ENCODE data around the gene CIB4.

The CIB4 gene

DNA sequence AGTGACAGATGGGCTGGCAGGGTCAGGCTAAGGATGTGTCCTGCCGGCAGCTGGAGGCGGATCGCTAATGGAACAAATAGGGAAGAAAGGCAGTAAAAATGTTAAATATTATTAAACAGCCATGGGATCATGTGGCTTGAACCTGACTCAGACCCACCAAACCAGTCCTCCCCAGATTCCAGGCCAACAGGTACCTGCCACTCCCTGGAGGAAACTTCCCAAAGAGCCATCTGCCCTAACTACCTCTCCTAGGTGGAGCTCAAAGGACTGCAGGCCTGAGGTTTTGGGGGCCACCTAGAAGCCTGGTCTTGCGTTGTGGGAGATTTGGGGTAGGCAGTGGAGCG, 34.3 kb downstream of the CIB4 start:
- Histone ChIP-seq H3K9me3 (ENCODE audit: control insufficient read depth, insufficient read depth, low read length) (no peaks in the 10 kb centered on the region), H3K9ac (ENCODE audit: low read depth, low read length) (no peak overlapping the region), H3K27ac (ENCODE audit: low read depth, low read length) (no peak overlapping the region), H3K4me3 (ENCODE audit: low read depth, low read length) (no peak overlapping the region), H3K36me3 (ENCODE audit: control insufficient read depth, insufficient read depth, low read length) (no peaks in the 10 kb centered on the region), H3K27me3 (ENCODE audit: control insufficient read depth, insufficient read depth, low read length) (no peaks in the 10 kb centered on the region), H3K4me1 (ENCODE audit: control insufficient read depth, insufficient read depth, low read length) (peaks cover 3% of the 10 kb centered on the region)

DNA sequence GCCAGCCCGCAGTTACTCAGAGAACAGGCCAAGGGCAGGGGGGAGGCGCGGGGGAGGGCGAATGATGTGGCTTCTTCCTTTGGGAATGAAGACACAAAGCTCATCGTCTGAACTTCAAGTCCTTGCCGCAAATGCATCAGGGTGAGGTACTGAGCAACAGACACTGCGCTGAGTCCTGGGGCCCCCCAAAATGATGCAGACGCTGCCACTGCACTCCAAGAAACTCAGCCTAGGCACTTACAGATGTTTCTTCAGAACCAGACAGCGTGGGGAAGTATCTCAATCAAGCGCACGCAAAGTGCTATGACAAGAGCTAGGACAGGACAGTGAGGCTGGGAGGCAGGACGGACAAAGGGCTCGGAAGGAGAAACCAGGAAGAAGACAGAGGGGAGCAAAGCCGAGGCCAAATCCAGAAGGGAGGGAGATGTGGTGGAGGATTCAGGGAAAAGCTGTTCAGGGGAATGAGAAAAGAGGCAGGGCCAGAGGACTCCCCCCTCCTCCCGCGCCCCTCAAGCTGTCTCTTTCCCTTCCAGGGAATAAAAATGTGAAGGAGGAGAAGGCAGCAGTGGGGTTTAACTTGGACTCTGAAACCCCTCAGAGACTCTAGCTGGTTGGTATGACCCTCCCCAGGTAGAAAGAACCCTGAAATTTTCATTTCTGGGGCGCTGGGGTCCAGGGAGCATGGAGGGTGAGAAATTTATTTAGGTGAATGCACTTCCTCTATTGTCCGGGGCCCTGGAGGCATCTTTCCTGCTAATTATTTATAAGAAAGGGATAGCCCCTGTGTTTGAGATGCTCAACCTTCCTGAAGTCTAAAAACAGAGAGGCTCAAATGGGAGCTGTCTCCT, 34.9 kb downstream of the CIB4 start:
- no peaks in the 10 kb centered on the region for H3K36me3 ChIP-seq (ENCODE audit: control insufficient read depth, insufficient read depth, low read length)
- no peak overlapping the region for H3K9ac ChIP-seq (ENCODE audit: low read depth, low read length)
- H3K4me3 ChIP-seq (ENCODE audit: low read depth, low read length) = no peak overlapping the region
- no peaks in the 10 kb centered on the region for H3K27me3 ChIP-seq (ENCODE audit: control insufficient read depth, insufficient read depth, low read length)
- no peaks in the 10 kb centered on the region for H3K9me3 ChIP-seq (ENCODE audit: control insufficient read depth, insufficient read depth, low read length)
- no peak overlapping the region for H3K27ac ChIP-seq (ENCODE audit: low read depth, low read length)
- H3K4me1 ChIP-seq (ENCODE audit: control insufficient read depth, insufficient read depth, low read length) = peaks cover 3% of the 10 kb centered on the region

DNA sequence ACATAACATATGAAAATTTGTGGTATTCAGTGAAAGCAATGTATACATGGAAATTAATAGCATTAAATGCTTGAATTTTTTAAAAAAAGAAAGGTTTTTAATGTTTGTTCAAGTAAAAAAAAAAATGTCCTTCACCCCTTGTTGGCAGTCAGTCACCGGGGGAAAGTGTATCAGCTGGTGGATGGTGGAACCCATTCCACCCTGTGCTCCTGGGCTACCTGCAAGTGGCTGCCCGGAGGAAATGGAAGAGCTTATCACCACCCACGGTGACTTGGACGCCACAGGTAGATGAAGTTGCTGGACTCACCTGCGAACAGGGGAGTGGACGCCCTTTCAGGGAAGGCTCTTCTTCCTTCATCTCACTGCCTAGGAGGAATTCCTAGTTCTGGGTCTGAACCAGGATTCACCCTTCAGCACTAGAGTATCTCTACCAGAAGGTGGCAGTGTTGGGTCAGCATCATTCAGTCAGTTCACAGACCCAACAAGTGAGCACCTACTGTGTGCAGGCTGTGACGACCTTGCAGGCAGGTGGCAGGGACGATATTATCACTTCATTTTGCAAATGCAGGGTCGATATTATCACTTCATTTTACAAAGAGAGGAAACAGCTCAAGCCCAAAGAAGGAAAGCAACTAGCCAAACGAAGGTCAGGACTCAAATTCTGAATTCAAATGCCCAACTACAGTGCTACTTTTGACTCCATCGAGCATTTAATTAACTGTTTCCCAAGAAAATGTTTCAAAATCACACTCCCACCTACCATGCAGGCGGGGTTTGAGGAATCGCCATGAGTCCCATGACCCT, 35.8 kb downstream of the CIB4 start:
- Histone ChIP-seq H3K27ac (ENCODE audit: low read depth, low read length) (no peak overlapping the region), H3K36me3 (ENCODE audit: control insufficient read depth, insufficient read depth, low read length) (no peaks in the 10 kb centered on the region), H3K9ac (ENCODE audit: low read depth, low read length) (no peak overlapping the region), H3K9me3 (ENCODE audit: control insufficient read depth, insufficient read depth, low read length) (no peaks in the 10 kb centered on the region), H3K4me3 (ENCODE audit: low read depth, low read length) (no peak overlapping the region), H3K27me3 (ENCODE audit: control insufficient read depth, insufficient read depth, low read length) (no peaks in the 10 kb centered on the region), H3K4me1 (ENCODE audit: control insufficient read depth, insufficient read depth, low read length) (peaks cover 3% of the 10 kb centered on the region)

DNA sequence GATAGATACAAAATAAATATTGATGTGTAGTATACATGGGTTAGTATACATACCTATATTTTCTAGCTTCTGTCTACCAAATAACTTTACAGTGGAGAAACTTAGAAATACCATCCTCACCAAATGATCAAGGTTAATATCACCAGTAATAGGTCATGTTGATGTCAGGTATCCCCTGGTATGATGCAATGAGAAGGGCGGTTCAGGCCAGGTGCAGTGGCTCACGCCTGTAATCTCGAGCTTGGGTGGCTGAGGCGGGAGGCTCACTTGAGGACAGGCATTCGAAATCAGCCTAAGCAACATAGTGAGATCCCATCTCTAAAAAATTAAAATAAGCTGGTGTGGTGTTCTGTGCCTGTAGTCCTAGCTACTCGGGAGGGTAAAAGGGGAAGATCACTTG, 38.6 kb downstream of the CIB4 start:
- Histone ChIP-seq H3K27ac (ENCODE audit: low read depth, low read length) (no peak overlapping the region), H3K4me1 (ENCODE audit: control insufficient read depth, insufficient read depth, low read length) (no peaks in the 10 kb centered on the region), H3K9me3 (ENCODE audit: control insufficient read depth, insufficient read depth, low read length) (no peaks in the 10 kb centered on the region), H3K36me3 (ENCODE audit: control insufficient read depth, insufficient read depth, low read length) (no peaks in the 10 kb centered on the region), H3K27me3 (ENCODE audit: control insufficient read depth, insufficient read depth, low read length) (no peaks in the 10 kb centered on the region), H3K9ac (ENCODE audit: low read depth, low read length) (no peak overlapping the region), H3K4me3 (ENCODE audit: low read depth, low read length) (no peak overlapping the region)

DNA sequence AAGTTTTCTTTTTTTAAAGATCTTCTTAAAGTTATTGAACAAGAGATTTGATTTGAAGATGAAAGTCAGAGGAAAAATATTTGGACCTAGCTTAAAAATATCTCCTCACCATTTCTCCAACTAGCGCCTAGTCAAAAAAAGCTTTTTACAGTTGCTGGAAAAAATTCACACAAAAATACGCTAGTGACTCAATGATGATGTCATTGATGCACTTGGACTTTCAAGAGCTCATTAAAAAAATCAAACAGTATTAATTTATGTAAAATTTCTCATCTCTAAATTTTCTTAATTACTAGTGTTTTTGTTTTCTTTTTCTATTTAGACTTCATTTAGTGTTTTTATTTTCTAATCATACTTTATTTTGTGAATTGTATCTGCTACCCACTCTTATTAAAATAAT, 41.8 kb downstream of the CIB4 start:
- Histone ChIP-seq H3K27ac (ENCODE audit: low read depth, low read length) (no peak overlapping the region), H3K4me1 (ENCODE audit: control insufficient read depth, insufficient read depth, low read length) (peaks cover 5% of the 10 kb centered on the region; the same call in 1 of the 2 replicates), H3K9me3 (ENCODE audit: control insufficient read depth, insufficient read depth, low read length) (no peaks in the 10 kb centered on the region)

DNA sequence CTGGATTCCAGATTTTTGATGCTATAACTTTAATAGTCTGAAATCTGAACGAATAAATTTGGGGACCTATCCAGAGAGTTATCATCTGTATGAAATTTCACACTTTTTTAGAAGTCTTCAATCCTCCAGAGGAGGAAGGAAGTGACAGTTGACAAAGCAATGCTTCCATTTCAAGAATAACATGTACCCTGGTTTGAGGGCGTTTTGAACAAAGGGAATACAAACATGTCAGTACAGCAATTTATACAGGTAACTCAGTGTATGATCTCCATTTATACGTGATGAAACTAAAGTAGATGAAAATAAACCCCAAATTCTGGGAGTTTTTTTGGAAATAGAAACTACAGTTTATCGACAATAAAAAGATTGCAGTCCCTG, 42.2 kb downstream of the CIB4 start:
- H3K4me3 ChIP-seq (ENCODE audit: low read depth, low read length) = no peak overlapping the region
- no peaks in the 10 kb centered on the region for H3K27me3 ChIP-seq (ENCODE audit: control insufficient read depth, insufficient read depth, low read length)
- no peak overlapping the region for H3K27ac ChIP-seq (ENCODE audit: low read depth, low read length)
- H3K36me3 ChIP-seq (ENCODE audit: control insufficient read depth, insufficient read depth, low read length) = no peaks in the 10 kb centered on the region
- H3K4me1 ChIP-seq (ENCODE audit: control insufficient read depth, insufficient read depth, low read length) = peaks cover 5% of the 10 kb centered on the region; the same call in 1 of the 2 replicates
- no peak overlapping the region for H3K9ac ChIP-seq (ENCODE audit: low read depth, low read length)
- H3K9me3 ChIP-seq (ENCODE audit: control insufficient read depth, insufficient read depth, low read length) = no peaks in the 10 kb centered on the region

More for the DNA sequence above, 41.8 kb downstream of the CIB4 start:
- Histone ChIP-seq H3K27me3 (ENCODE audit: control insufficient read depth, insufficient read depth, low read length) (no peaks in the 10 kb centered on the region), H3K9ac (ENCODE audit: low read depth, low read length) (no peak overlapping the region), H3K4me3 (ENCODE audit: low read depth, low read length) (no peak overlapping the region), H3K36me3 (ENCODE audit: control insufficient read depth, insufficient read depth, low read length) (no peaks in the 10 kb centered on the region)

DNA sequence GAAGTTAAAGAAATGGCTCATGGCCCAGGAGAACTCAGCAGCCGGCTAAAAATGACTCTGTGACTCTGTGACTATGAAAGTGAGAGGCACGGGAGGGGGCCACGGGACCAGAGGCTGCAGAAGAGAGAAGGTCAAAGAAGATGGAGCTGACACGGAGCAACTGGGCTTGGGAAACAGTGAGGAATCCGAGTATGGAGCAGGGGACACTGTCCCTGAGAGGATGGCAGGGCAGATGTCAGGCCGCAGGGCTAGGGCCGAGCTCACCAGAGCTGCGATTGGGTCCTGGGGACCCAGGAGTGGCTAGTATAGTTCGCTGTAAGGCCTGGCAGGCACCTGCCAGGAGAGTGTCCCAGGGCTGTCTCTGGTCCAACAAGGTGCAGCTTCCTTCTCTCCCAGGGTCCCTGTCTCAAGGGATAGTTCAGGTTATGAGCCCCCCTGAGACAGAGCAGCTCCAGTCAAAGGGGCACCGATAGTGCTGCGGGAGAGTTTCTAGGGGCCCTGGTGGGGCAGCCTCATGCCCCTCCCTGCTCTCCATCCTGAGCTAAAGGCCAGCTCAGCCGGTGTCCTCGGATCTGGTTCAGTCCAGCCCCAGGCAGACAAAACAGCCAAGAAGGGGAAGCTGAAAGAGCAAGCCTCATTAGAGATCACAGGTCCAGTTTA, 42.7 kb downstream of the CIB4 start:
- Histone ChIP-seq H3K9ac (ENCODE audit: low read depth, low read length) (no peak overlapping the region), H3K4me3 (ENCODE audit: low read depth, low read length) (no peak overlapping the region), H3K27ac (ENCODE audit: low read depth, low read length) (no peak overlapping the region), H3K4me1 (ENCODE audit: control insufficient read depth, insufficient read depth, low read length) (peaks cover 5% of the 10 kb centered on the region; the same call in 1 of the 2 replicates), H3K27me3 (ENCODE audit: control insufficient read depth, insufficient read depth, low read length) (no peaks in the 10 kb centered on the region), H3K9me3 (ENCODE audit: control insufficient read depth, insufficient read depth, low read length) (no peaks in the 10 kb centered on the region), H3K36me3 (ENCODE audit: control insufficient read depth, insufficient read depth, low read length) (no peaks in the 10 kb centered on the region)

DNA sequence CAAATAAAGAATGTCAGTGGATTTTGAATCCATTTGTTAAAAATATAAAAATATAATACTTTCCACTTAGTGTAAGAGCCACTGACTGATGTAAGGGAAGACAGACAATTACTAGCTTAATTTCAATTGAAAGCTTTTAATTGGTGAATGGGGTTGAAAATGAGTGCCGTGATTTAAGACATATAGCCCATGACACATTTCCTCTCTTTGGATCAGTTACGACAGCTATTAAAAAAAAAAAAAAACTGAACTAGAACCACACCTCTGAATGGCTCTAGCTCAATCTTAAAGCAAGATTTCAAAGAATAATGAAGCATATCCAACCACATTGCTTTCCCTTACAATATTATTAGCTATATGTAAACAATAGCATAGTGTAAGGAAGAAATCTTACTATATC, 44.0 kb downstream of the CIB4 start:
- Histone ChIP-seq H3K27me3 (ENCODE audit: control insufficient read depth, insufficient read depth, low read length) (no peaks in the 10 kb centered on the region), H3K4me3 (ENCODE audit: low read depth, low read length) (no peak overlapping the region), H3K9me3 (ENCODE audit: control insufficient read depth, insufficient read depth, low read length) (no peaks in the 10 kb centered on the region), H3K27ac (ENCODE audit: low read depth, low read length) (no peak overlapping the region), H3K36me3 (ENCODE audit: control insufficient read depth, insufficient read depth, low read length) (no peaks in the 10 kb centered on the region), H3K4me1 (ENCODE audit: control insufficient read depth, insufficient read depth, low read length) (peaks cover 5% of the 10 kb centered on the region; the same call in 1 of the 2 replicates), H3K9ac (ENCODE audit: low read depth, low read length) (no peak overlapping the region)

DNA sequence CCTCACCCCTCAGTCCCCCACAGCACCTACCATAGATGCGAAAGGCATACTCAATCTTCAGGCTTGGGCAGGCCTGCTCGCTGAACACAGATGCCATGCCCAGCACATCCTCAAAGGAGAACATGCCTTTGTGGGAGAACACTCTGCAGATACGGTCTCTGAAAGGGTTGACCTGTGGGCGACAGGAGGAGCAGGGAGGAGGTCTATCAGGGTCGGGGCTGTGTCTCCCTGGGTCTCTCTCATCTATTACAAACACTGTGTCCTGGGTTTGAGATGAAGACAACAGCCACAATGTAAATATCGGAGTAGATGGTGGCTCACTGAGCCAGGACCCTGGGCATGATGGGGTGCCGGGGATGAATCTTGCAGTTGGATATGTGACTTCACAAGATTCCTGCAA, 46.0 kb downstream of the CIB4 start:
- Histone ChIP-seq H3K4me1 (ENCODE audit: control insufficient read depth, insufficient read depth, low read length) (peaks cover 5% of the 10 kb centered on the region; the same call in 1 of the 2 replicates), H3K27me3 (ENCODE audit: control insufficient read depth, insufficient read depth, low read length) (no peaks in the 10 kb centered on the region), H3K9ac (ENCODE audit: low read depth, low read length) (no peak overlapping the region), H3K4me3 (ENCODE audit: low read depth, low read length) (no peak overlapping the region), H3K27ac (ENCODE audit: low read depth, low read length) (no peak overlapping the region), H3K9me3 (ENCODE audit: control insufficient read depth, insufficient read depth, low read length) (no peaks in the 10 kb centered on the region), H3K36me3 (ENCODE audit: control insufficient read depth, insufficient read depth, low read length) (no peaks in the 10 kb centered on the region)

DNA sequence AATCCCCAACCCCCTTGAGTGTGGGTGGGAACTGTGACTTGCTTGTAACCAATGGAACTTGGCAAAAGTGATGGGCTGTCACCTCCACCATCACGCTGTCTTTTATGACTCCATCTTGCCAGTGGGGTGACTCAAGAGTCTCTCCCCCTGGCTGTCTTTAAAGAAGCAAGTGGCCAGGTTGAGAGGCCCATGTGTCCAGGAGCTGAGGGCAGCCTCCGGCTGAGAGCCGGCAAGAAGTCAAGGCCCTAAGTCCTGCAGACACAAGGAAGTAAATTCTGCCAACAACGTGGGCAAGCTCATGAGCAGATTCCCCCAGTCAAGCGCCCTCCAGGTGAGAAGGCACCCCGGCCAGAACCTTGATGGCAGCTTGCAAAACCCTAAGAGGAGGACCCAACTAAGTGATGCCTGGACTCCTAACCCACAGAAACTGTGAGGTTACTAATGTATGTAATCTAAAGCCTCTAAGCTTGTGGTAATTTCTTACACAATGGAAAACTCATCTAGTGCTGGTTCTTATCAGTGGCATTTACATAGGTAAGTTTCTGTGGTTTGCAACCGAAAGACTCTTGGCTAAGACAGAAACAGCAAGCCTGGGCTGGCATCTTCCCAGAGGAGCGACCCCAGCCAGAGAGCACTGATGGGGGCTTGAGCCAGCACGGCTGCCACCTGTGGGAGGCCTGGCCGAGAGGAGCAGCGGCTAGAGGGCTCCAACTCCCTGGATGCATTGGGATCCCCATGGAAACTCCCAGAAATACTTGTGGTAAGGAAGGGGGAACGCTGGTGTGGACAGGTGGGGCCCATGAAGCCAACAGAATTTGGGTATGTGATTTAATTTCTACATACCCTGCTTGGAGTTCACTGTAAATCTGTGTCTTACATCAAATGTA, 49.3 kb downstream of the CIB4 start:
- no peaks in the 10 kb centered on the region for H3K9me3 ChIP-seq (ENCODE audit: control insufficient read depth, insufficient read depth, low read length)
- no peak overlapping the region for H3K4me3 ChIP-seq (ENCODE audit: low read depth, low read length)
- H3K36me3 ChIP-seq (ENCODE audit: control insufficient read depth, insufficient read depth, low read length) = no peaks in the 10 kb centered on the region
- H3K27ac ChIP-seq (ENCODE audit: low read depth, low read length) = no peak overlapping the region
- H3K4me1 ChIP-seq (ENCODE audit: control insufficient read depth, insufficient read depth, low read length) = peaks cover 5% of the 10 kb centered on the region; the same call in 1 of the 2 replicates
- H3K27me3 ChIP-seq (ENCODE audit: control insufficient read depth, insufficient read depth, low read length) = peaks cover 2% of the 10 kb centered on the region; the same call in 1 of the 2 replicates
- H3K9ac ChIP-seq (ENCODE audit: low read depth, low read length) = no peak overlapping the region
